Panc1 (cell line): ENCODE results near the gene AKR1B15. TPM values are rescaled to one million over a fixed set of nuclear protein-coding genes. Genes with fewer than 3 reads are reported as not detected.
"Not testable (repeated sequence)": the region's sequence is repeated elsewhere in the genome, so short reads cannot be mapped to it uniquely, and the experiment has no call there.

Source experiments
- ATAC-seq: fragments of 200-7000 bp; cut with Tn5 transposase; 2 replicates; pipeline ENCODE4 v1.9.1; 2020; ENCODE audit warnings: mild to moderate bottlenecking, moderate library complexity
- BruUV-seq: library from RNA; stranded (reverse); fragments of 400-500 nt; replicated peaks from 2 replicates; lab custom pipeline; 2021; lab: Mats Ljungman, UMichigan
- CTCF ChIA-PET: fragments of 300-600 bp; sonication (Branson Sonifier 250); formaldehyde crosslinking; loops from one replicate; lab custom pipeline; 2022; ENCODE audit warnings: antibody characterized with exemption; lab: Charles Lee
- POLR2A ChIA-PET: fragments of 300-600 bp; sonication (Branson Sonifier 250); formaldehyde crosslinking; loops from one replicate; lab custom pipeline; 2022; ENCODE audit warnings: antibody characterized with exemption; lab: Charles Lee
- DNase-seq: peaks from one replicate; pipeline ENCODE4 v3.0.0-alpha.2; 2010; ENCODE audit warnings: low read depth, low spot score
- H3K27ac ChIP-seq: 2 replicates; pipeline ENCODE4 v1.5.1; 2011; ENCODE audit warnings: mild to moderate bottlenecking, low read length, inconsistent platforms
- H3K27me3 ChIP-seq: fragments of 200-500 bp; sonication (Bioruptor generic); 2 replicates; pipeline ENCODE4 v1.6.0; 2014; ENCODE audit warnings: low read length, inconsistent platforms; ENCODE audit not compliant: control insufficient read depth, insufficient read depth
- H3K36me3 ChIP-seq: fragments of 200-500 bp; sonication (Bioruptor generic); 2 replicates; pipeline ENCODE4 v1.5.1; 2014; ENCODE audit warnings: inconsistent platforms, mild to moderate bottlenecking, low read length, moderate library complexity; ENCODE audit not compliant: control insufficient read depth, insufficient read depth
- H3K4me1 ChIP-seq: 2 replicates; pipeline ENCODE4 v1.5.1; 2011; ENCODE audit warnings: inconsistent platforms, mild to moderate bottlenecking, low read length, moderate library complexity; ENCODE audit not compliant: control insufficient read depth, insufficient read depth
- H3K4me3 ChIP-seq, 2 experiments: 2 replicates each; pipeline ENCODE4 v1.5.1; 2011 to 2012; ENCODE audit warnings: low read depth in 2 of 2, low read length in 2 of 2, mild to moderate bottlenecking in 2 of 2, inconsistent platforms in 1 of 2, moderate library complexity in 1 of 2
- H3K9me3 ChIP-seq: fragments of 200-500 bp; sonication (Bioruptor generic); 2 replicates; pipeline ENCODE4 v1.5.1; 2014; ENCODE audit warnings: low read depth, mild to moderate bottlenecking, inconsistent platforms, low read length, moderate library complexity; ENCODE audit not compliant: control insufficient read depth, insufficient read depth
- POLR2AphosphoS5 ChIP-seq: IDR thresholded peaks from 2 replicates; pipeline ENCODE4 v1.6.1; 2012; ENCODE audit warnings: mild to moderate bottlenecking, low read depth, low read length, moderate library complexity
- SIN3A ChIP-seq: IDR thresholded peaks from 2 replicates; pipeline ENCODE4 v1.6.1; 2012; ENCODE audit warnings: low read depth, mild to moderate bottlenecking, low read length, moderate library complexity, borderline replicate concordance; ENCODE audit not compliant: insufficient read depth
- TCF7L2 ChIP-seq: IDR thresholded peaks from 2 replicates; pipeline ENCODE4 v1.6.1; 2011; ENCODE audit warnings: mild to moderate bottlenecking, low read depth, low read length, inconsistent platforms
- in situ Hi-C: cut with HindIII; loops from 2 replicates; pipeline ENCODE4 v1.10.0; 2016; ENCODE audit warnings: low sequenced_read_pairs, low pct_unique_long_range_greater_than_20kb
- intact Hi-C: fragments of 100-400 bp; cut with micrococcal nuclease; formaldehyde crosslinking; loops from one replicate; pipeline ENCODE4 v1.10.0; 2022; ENCODE audit not compliant: unreplicated experiment
- total RNA-seq: library from RNA; stranded (reverse); gene quantifications from one replicate; pipeline ENCODE4 v1.2.1, GENCODE V29; 2021; ENCODE audit not compliant: unreplicated experiment
- TF ChIP-seq, protein P1 (sequence below), 2 experiments: IDR thresholded peaks; 2 replicates each; pipeline ENCODE4 v1.6.1; 2011 to 2012; ENCODE audit warnings: low read depth in 2 of 2, control low read depth in 1 of 2, low read length in 1 of 2, mild to moderate bottlenecking in 1 of 2, moderate library complexity in 1 of 2; ENCODE audit not compliant: insufficient read depth in 1 of 2
- TF ChIP-seq, protein P2 (sequence below): fragments of 450-650 bp; IDR thresholded peaks from 2 replicates; pipeline ENCODE4 v1.5.1; 2017; ENCODE audit warnings: mild to moderate bottlenecking

AKR1B15 gene
- total RNA-seq, 1 experiment from 2014 or later = not detected

DNA sequence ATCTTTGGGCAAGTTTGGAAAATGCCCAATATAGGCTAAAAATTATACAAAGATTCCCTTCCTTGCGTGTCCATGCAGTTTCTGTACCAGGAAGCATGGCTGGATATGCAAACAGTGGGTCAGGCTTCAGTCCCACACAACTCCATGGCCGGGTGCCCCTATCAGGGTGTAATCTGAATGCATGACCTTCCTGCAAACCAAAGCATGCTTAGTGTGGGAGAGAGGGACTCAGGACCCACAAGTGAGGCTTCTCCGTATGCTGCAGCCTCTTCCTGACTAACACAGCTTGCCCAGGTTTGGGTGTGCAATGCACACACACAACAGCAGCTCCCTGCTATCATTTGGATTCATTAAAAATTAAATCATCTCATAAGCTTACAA lies 13.0 kb upstream of the AKR1B15 start:
- ATAC-seq = no peak
- no peak overlapping the region for H3K27ac ChIP-seq

DNA sequence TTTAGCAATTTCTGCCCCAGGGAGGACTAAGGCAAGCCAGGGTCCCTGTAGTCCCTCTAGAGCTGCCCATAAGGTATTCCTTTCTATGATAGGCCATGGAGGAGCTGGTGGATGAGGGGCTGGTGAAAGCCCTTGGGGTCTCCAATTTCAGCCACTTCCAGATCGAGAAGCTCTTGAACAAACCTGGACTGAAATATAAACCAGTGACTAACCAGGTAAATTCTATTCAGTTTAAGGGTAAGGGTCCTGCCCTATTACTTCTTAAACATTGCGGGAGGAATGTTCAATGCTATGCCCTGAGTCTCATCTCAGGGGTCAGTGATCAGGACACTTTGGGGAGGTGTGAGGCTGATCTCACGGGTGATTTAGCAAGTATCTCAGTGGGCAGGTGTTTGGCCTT lies 12.4 kb upstream of the AKR1B15 start:
- H3K9me3 ChIP-seq, in situ Hi-C loops, H3K27ac ChIP-seq, H3K36me3 ChIP-seq, H3K4me1 ChIP-seq, H3K27me3 ChIP-seq, BruUV-seq, H3K4me3 ChIP-seq, intact Hi-C loops, DNase-seq, POLR2A ChIA-PET, ATAC-seq: not testable (repeated sequence)
- CTCF ChIA-PET = interaction anchor here (0.6 kb wide), 1 partner anchor 24 kb away, joined by 3 read pairs; no protein-coding TSS in a partner anchor

More for the DNA sequence above, 13.0 kb upstream of the AKR1B15 start:
- H3K27me3 ChIP-seq = peaks cover 3% of the 10 kb centered on the region
- H3K4me1 ChIP-seq = no peaks in the 10 kb centered on the region
- no peak for TF ChIP-seq POLR2AphosphoS5
- TF ChIP-seq, protein P1, sequence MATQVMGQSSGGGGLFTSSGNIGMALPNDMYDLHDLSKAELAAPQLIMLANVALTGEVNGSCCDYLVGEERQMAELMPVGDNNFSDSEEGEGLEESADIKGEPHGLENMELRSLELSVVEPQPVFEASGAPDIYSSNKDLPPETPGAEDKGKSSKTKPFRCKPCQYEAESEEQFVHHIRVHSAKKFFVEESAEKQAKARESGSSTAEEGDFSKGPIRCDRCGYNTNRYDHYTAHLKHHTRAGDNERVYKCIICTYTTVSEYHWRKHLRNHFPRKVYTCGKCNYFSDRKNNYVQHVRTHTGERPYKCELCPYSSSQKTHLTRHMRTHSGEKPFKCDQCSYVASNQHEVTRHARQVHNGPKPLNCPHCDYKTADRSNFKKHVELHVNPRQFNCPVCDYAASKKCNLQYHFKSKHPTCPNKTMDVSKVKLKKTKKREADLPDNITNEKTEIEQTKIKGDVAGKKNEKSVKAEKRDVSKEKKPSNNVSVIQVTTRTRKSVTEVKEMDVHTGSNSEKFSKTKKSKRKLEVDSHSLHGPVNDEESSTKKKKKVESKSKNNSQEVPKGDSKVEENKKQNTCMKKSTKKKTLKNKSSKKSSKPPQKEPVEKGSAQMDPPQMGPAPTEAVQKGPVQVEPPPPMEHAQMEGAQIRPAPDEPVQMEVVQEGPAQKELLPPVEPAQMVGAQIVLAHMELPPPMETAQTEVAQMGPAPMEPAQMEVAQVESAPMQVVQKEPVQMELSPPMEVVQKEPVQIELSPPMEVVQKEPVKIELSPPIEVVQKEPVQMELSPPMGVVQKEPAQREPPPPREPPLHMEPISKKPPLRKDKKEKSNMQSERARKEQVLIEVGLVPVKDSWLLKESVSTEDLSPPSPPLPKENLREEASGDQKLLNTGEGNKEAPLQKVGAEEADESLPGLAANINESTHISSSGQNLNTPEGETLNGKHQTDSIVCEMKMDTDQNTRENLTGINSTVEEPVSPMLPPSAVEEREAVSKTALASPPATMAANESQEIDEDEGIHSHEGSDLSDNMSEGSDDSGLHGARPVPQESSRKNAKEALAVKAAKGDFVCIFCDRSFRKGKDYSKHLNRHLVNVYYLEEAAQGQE (IDR thresholded peaks at IDR 0.05; ENCODE audit: insufficient read depth in 1 of 2, low read depth in 2 of 2, low read length in 1 of 2) = no peak
- TF ChIP-seq, protein P2, sequence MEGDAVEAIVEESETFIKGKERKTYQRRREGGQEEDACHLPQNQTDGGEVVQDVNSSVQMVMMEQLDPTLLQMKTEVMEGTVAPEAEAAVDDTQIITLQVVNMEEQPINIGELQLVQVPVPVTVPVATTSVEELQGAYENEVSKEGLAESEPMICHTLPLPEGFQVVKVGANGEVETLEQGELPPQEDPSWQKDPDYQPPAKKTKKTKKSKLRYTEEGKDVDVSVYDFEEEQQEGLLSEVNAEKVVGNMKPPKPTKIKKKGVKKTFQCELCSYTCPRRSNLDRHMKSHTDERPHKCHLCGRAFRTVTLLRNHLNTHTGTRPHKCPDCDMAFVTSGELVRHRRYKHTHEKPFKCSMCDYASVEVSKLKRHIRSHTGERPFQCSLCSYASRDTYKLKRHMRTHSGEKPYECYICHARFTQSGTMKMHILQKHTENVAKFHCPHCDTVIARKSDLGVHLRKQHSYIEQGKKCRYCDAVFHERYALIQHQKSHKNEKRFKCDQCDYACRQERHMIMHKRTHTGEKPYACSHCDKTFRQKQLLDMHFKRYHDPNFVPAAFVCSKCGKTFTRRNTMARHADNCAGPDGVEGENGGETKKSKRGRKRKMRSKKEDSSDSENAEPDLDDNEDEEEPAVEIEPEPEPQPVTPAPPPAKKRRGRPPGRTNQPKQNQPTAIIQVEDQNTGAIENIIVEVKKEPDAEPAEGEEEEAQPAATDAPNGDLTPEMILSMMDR = no peak
- no peak for TF ChIP-seq TCF7L2
- no peak for TF ChIP-seq SIN3A
- in situ Hi-C loops (no loop called here), intact Hi-C loops (no loop called here)
- no peak for DNase-seq
- no TSS peak for BruUV-seq
- H3K4me3 ChIP-seq = no peak overlapping the region
- no peaks in the 10 kb centered on the region for H3K9me3 ChIP-seq
- H3K36me3 ChIP-seq = no peaks in the 10 kb centered on the region; the same call in 1 of the 2 replicates
- ChIA-PET POLR2A (no interaction called here), CTCF (interaction anchor here (0.6 to 1.3 kb wide), 3 partner anchors 12 to 24 kb away, joined by 3 to 7 read pairs (median 4); no protein-coding TSS in a partner anchor)

DNA sequence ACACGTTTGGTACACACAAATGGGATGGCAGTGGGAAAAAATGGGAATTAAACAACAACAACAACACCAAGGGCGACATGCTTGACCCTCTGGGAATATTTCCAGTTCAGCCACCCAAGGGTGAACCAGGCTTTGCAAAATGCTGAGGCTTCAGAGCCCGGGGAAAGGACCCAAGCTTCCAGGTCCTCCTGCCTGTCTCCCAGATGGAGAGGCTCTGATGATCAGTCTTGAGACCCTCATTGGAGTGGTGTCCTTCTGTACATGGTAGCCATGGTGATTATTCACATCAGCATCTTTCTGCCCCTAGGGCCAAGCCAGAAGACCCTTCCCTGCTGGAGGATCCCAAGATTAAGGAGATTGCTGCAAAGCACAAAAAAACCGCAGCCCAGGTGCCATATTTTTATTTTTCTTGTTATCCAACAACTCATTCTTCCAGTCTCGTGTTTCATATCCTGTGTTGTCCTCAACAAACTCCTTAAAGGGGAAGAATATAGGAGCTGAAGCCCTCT lies 11.6 kb upstream of the AKR1B15 start:
- H3K27me3 ChIP-seq, POLR2A ChIA-PET, BruUV-seq, in situ Hi-C loops, ATAC-seq, H3K27ac ChIP-seq, H3K36me3 ChIP-seq, H3K4me3 ChIP-seq, H3K4me1 ChIP-seq, H3K9me3 ChIP-seq, DNase-seq, intact Hi-C loops, CTCF ChIA-PET: not testable (repeated sequence)
